Cerebellar nuclear complex (tissue), 1 donor: ENCODE data around the gene TRAPPC13.
"Not testable (repeated sequence)": the region's sequence is repeated elsewhere in the genome, so short reads cannot be mapped to it uniquely, and the experiment has no call there.

ENCODE experiments used
- DNase-seq, 2 experiments: peaks; one replicate each; lab custom pipeline; 2025; lab: John Stamatoyannopoulos, UW

The TRAPPC13 gene

GRCh38 chr5:65624571-65625555 lies at the start of gene TRAPPC13, which contains the start of gene SHLD3:
TSS of gene TRAPPC13 (plus strand) at chr5:65625027. CDS start at chr5:65625061, 34 bp downstream.
TSS of gene SHLD3 (plus strand) at chr5:65625027. CDS start at chr5:65629588, 4,561 bp downstream.
- DNase-seq: peak; percentile 54 to 73

GRCh38 chr5:65577141-65577540 lies 47.7 kb upstream of the TRAPPC13 start:
- no peak for DNase-seq

- no peak for DNase-seq
Observed at GRCh38 chr5:65588694-65589093, 36.1 kb upstream of the TRAPPC13 start.

- not testable (repeated sequence) for DNase-seq
Observed at GRCh38 chr5:65601761-65602160, 23.1 kb upstream of the TRAPPC13 start.

GRCh38 chr5:65611524-65611923 lies 13.3 kb upstream of the TRAPPC13 start:
- no peak for DNase-seq

GRCh38 chr5:65612298-65612907 lies 12.4 kb upstream of the TRAPPC13 start:
- DNase-seq: no peak

- DNase-seq: no peak
Observed at GRCh38 chr5:65620021-65620420, 4.8 kb upstream of the TRAPPC13 start.

GRCh38 chr5:65621961-65622360 lies 2.9 kb upstream of the TRAPPC13 start:
- not testable (repeated sequence) for DNase-seq

GRCh38 chr5:65623482-65623881 lies 1.3 kb upstream of the TRAPPC13 start:
- DNase-seq: no peak

GRCh38 chr5:65624025-65624570 lies 729 bp upstream of the TRAPPC13 start, which contains the start of gene TRIM23:
TSS of gene TRIM23 (minus strand) at chr5:65624333. CDS start at chr5:65624274, 59 bp downstream.
- DNase-seq: peak in 1 of 2 experiments; percentile 81

GRCh38 chr5:65625743-65626142 lies 916 bp downstream of the TRAPPC13 start:
- DNase-seq: no peak

GRCh38 chr5:65630981-65631380 lies 6.2 kb downstream of the TRAPPC13 start:
- no peak for DNase-seq

GRCh38 chr5:65640240-65640639 lies 15.4 kb downstream of the TRAPPC13 start:
- no peak for DNase-seq

- no peak for DNase-seq
Observed at GRCh38 chr5:65646938-65647337, 22.1 kb downstream of the TRAPPC13 start.

- no peak for DNase-seq
Observed at GRCh38 chr5:65647941-65648340, 23.1 kb downstream of the TRAPPC13 start.

- DNase-seq: no peak
Observed at GRCh38 chr5:65651144-65651543, 26.3 kb downstream of the TRAPPC13 start.

- DNase-seq: no peak
Observed at GRCh38 chr5:65654713-65655112, 29.9 kb downstream of the TRAPPC13 start.

GRCh38 chr5:65663804-65664521 lies 39.1 kb downstream of the TRAPPC13 start:
- DNase-seq: no peak

- no peak for DNase-seq
Observed at GRCh38 chr5:65668696-65669095, 43.9 kb downstream of the TRAPPC13 start.

- DNase-seq: no peak
Observed at GRCh38 chr5:65672796-65673195, 48.0 kb downstream of the TRAPPC13 start.

GRCh38 chr5:65674749-65675148 lies 49.9 kb downstream of the TRAPPC13 start:
- DNase-seq: no peak

GRCh38 chr5:65676056-65676455 lies 51.2 kb downstream of the TRAPPC13 start:
- DNase-seq: not testable (repeated sequence)
